Measurements from ENCODE around the gene ZBTB7B. TPM values are rescaled to one million over a fixed set of nuclear protein-coding genes. Genes with fewer than 3 reads are reported as not detected.

The ZBTB7B gene
- total and polyA plus RNA-seq, 9 of the 15 experiments (the other 6 are each of a cell fraction or from before 2014, with no cell fraction given), result 0.04 to 46.5 (median 15.2) TPM

DNA sequence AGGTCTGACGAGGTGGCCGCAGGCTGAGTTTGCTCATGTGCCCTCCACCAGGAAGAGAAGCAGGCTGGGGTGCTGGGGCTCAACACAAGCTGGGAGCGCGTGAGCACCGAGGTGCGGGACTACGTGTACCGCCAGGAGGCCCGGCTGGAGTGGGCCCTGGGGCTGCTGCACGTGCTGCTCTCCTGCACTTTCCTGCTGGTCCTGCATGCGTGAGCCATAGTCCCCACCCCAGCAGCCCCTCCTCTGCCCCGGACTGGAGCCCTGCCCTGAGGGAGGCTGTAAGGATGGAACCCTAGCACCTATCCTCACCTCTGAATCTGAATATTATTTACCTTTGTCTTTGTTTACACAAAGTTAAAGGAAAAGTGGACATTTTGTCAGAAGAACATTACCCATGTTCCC, 40.7 kb downstream of the ZBTB7B start:
- Histone ChIP-seq H3K9me3 (replicated peaks; ENCODE audit: control insufficient read depth, insufficient read depth, low read depth, low read length) (no peaks in the 10 kb centered on the region), H3K9me1 (ENCODE audit: control insufficient read depth, insufficient read depth, low read length) (peaks cover 4% of the 10 kb centered on the region), H3K36me3 (ENCODE audit: control insufficient read depth, insufficient read depth, low read length) (no peaks in the 10 kb centered on the region), H2AFZ (ENCODE audit: low read depth, low read length) (no peak overlapping the region), H3K4me1 (replicated peaks in 1 of 2; ENCODE audit: control insufficient read depth in 2 of 2, insufficient read depth in 2 of 2, low read length in 2 of 2) (peaks cover 8 to 22% of the 10 kb centered on the region in 2 experiments; a peak in 4 of 5 replicates), H3K9ac (ENCODE audit: insufficient read depth in 1 of 2, low read depth in 2 of 2, low read length in 2 of 2) (peak overlapping the region in 1 of 2 experiments; percentile 86; a peak in 2 of 4 replicates), H3K27ac (ENCODE audit: extremely low read depth, low read depth, low read length) (no peak overlapping the region), H3K27me3 (ENCODE audit: control insufficient read depth in 2 of 2, insufficient read depth in 2 of 2, low read length in 2 of 2) (no peaks in the 10 kb centered on the region; a peak in 2 of 5 replicates), H3K4me3 (no peak overlapping the region), H4K20me1 (replicated peaks; ENCODE audit: control insufficient read depth, insufficient read depth, low read length) (peaks cover 6% of the 10 kb centered on the region; the same call in 1 of the 2 replicates), H3K79me2 (ENCODE audit: control insufficient read depth, insufficient read depth, low read length) (no peaks in the 10 kb centered on the region), H3K4me2 (ENCODE audit: insufficient read depth, low read length) (no peak overlapping the region)
- FAIRE-seq (no peak), ATAC-seq (no peak), DNase-seq (ENCODE audit: extremely low read depth in 1 of 4, low spot score in 3 of 4) (no peak)
- ChIA-PET CTCF (ENCODE audit: low intra/inter-chr PET ratio) (no interaction called here), POLR2A (interaction anchor here (0.6 to 2.1 kb wide), 4 partner anchors 17 to 494 kb away, joined by 3 to 5 read pairs (median 3); no protein-coding TSS in a partner anchor)
- intact Hi-C loops (cut with micrococcal nuclease) (no loop called here), in situ Hi-C loops (cut with MboI) (no loop called here)
- no TSS peak for BruUV-seq (replicated peaks)
- 35% methylated on average over 8 of the region's 12 CpGs for WGBS (ENCODE audit: insufficient coverage, low coverage, missing lambda C conversion rate)
- TF ChIP-seq RFX7 (CRISPR knock-in tag; IDR thresholded peaks at IDR 0.05), result no peak
- TF ChIP-seq, protein P1, sequence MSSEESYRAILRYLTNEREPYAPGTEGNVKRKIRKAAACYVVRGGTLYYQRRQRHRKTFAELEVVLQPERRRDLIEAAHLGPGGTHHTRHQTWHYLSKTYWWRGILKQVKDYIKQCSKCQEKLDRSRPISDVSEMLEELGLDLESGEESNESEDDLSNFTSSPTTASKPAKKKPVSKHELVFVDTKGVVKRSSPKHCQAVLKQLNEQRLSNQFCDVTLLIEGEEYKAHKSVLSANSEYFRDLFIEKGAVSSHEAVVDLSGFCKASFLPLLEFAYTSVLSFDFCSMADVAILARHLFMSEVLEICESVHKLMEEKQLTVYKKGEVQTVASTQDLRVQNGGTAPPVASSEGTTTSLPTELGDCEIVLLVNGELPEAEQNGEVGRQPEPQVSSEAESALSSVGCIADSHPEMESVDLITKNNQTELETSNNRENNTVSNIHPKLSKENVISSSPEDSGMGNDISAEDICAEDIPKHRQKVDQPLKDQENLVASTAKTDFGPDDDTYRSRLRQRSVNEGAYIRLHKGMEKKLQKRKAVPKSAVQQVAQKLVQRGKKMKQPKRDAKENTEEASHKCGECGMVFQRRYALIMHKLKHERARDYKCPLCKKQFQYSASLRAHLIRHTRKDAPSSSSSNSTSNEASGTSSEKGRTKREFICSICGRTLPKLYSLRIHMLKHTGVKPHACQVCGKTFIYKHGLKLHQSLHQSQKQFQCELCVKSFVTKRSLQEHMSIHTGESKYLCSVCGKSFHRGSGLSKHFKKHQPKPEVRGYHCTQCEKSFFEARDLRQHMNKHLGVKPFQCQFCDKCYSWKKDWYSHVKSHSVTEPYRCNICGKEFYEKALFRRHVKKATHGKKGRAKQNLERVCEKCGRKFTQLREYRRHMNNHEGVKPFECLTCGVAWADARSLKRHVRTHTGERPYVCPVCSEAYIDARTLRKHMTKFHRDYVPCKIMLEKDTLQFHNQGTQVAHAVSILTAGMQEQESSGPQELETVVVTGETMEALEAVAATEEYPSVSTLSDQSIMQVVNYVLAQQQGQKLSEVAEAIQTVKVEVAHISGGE (CRISPR knock-in tag; IDR thresholded peaks at IDR 0.05), result no peak
- no peak for TF ChIP-seq ATF1 (CRISPR knock-in tag; IDR thresholded peaks at IDR 0.05)
- TF ChIP-seq ATF1 (tag; IDR thresholded peaks at IDR 0.05), result no peak
- no peak for TF ChIP-seq KDM5B (IDR thresholded peaks at IDR 0.05; ENCODE audit: insufficient replicate concordance, low read depth, low read length)
- no peak for TF ChIP-seq TARDBP (IDR thresholded peaks at IDR 0.05)
- no peak for TF ChIP-seq SMC3 (conservative IDR thresholded peaks at IDR 0.05; ENCODE audit: insufficient read depth, low read depth, low read length)
- peak; percentile 30; the same call in 1 of the 2 replicates for TF ChIP-seq BHLHE40 (IDR thresholded peaks at IDR 0.05; ENCODE audit: low read length)
- no peak for TF ChIP-seq ZNF717 (CRISPR knock-in tag; IDR thresholded peaks at IDR 0.05)
- TF ChIP-seq SLC30A9 (CRISPR knock-in tag; IDR thresholded peaks at IDR 0.05), result no peak
- TF ChIP-seq PPARD (CRISPR knock-in tag; IDR thresholded peaks at IDR 0.05), result no peak
- TF ChIP-seq, protein P2, sequence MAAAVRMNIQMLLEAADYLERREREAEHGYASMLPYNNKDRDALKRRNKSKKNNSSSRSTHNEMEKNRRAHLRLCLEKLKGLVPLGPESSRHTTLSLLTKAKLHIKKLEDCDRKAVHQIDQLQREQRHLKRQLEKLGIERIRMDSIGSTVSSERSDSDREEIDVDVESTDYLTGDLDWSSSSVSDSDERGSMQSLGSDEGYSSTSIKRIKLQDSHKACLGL (CRISPR knock-in tag; IDR thresholded peaks at IDR 0.05; ENCODE audit: borderline replicate concordance, poor library complexity, severe bottlenecking), result no peak
- TF ChIP-seq NONO (IDR thresholded peaks at IDR 0.05; ENCODE audit: low read depth in 2 of 2, low read length in 1 of 2), result no peak
- TF ChIP-seq, protein P3, sequence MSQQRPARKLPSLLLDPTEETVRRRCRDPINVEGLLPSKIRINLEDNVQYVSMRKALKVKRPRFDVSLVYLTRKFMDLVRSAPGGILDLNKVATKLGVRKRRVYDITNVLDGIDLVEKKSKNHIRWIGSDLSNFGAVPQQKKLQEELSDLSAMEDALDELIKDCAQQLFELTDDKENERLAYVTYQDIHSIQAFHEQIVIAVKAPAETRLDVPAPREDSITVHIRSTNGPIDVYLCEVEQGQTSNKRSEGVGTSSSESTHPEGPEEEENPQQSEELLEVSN (IDR thresholded peaks at IDR 0.05; ENCODE audit: borderline replicate concordance in 1 of 2, extremely low read depth in 1 of 2, insufficient read depth in 1 of 2, insufficient read length in 1 of 2, low read depth in 1 of 2, low read length in 1 of 2, poor library complexity in 1 of 2, severe bottlenecking in 1 of 2), result peak in 1 of 2 experiments; percentile 45
- no peak for TF ChIP-seq CHD2 (IDR thresholded peaks at IDR 0.05; ENCODE audit: low read depth, low read length)
- TF ChIP-seq TAF1 (IDR thresholded peaks at IDR 0.05; ENCODE audit: control insufficient read depth, extremely low read depth, insufficient read depth, low read length, severe bottlenecking), result no peak
- TF ChIP-seq GATAD2A (IDR thresholded peaks at IDR 0.05), result no peak
- no peak for TF ChIP-seq FOXJ2 (tag; IDR thresholded peaks at IDR 0.05)
- no peak for TF ChIP-seq TAF9B (IDR thresholded peaks at IDR 0.05; ENCODE audit: partially characterized antibody)

Measured in K562 (cell line).